HEK293 (cell line): ENCODE measurements around the gene C17orf100.

Source experiments
- CTCF ChIP-seq: fragments of 450-650 bp; formaldehyde crosslinking; IDR thresholded peaks from 2 replicates; pipeline ENCODE4 v1.5.1; 2016; ENCODE audit warnings: missing biosample characterization, missing genetic modification characterization
- HOXA7 ChIP-seq: sonication (generic); formaldehyde crosslinking; IDR thresholded peaks from 2 replicates; pipeline ENCODE4 v1.8.1; 2022; ENCODE audit warnings: missing genetic modification reagents, borderline replicate concordance

- TF ChIP-seq HOXA7 (no peak), CTCF (tag by site-specific recombination) (no peak)
Observed at GRCh38 chr17:6684460-6684783, 32.9 kb downstream of the C17orf100 start.
